Measurements from ENCODE around the gene CFAP70.

The CFAP70 gene

GRCh38 chr10:73247509-73248258, 111.0 kb downstream of the CFAP70 start:
- H3K4me2 ChIP-seq (ENCODE audit: low read length), result peak overlapping the region; percentile 64
- no peak overlapping the region for H2AFZ ChIP-seq (ENCODE audit: low read depth, low read length)
- TF ChIP-seq EZH2phosphoT487 (IDR thresholded peaks at IDR 0.05; ENCODE audit: low read depth) (no peak), CTCF (IDR thresholded peaks at IDR 0.05; ENCODE audit: low read depth, low read length) (no peak)
- H3K36me3 ChIP-seq (replicated peaks; ENCODE audit: low read depth, low read length), result peaks cover 31% of the 10 kb centered on the region
- H3K4me3 ChIP-seq (ENCODE audit: low read length), result peak overlapping the region; percentile 98
- no peaks in the 10 kb centered on the region for H3K9me3 ChIP-seq (ENCODE audit: insufficient read depth, low read length)
- H3K79me2 ChIP-seq (ENCODE audit: low read length), result peaks cover 82% of the 10 kb centered on the region
- peak overlapping the region; percentile 68 for H3K9ac ChIP-seq (ENCODE audit: low read length)
- no peaks in the 10 kb centered on the region for H3K27me3 ChIP-seq (ENCODE audit: low read depth, low read length)
- peaks cover 35% of the 10 kb centered on the region for H3K4me1 ChIP-seq (ENCODE audit: low read length)
- no peaks in the 10 kb centered on the region; the same call in 1 of the 2 replicates for H4K20me1 ChIP-seq (ENCODE audit: insufficient read depth, low read length)
- peak overlapping the region; percentile 97 for H3K27ac ChIP-seq (ENCODE audit: low read length)

- Histone ChIP-seq H3K4me1 (ENCODE audit: low read length) (peaks cover 35% of the 10 kb centered on the region), H3K4me2 (ENCODE audit: low read length) (peak within 1 kb of the TSS; percentile 95), H3K79me2 (ENCODE audit: low read length) (peaks cover 74% of the 10 kb centered on the region), H2AFZ (ENCODE audit: low read depth, low read length) (peak within 1 kb of the TSS; percentile 70; the same call in 1 of the 2 replicates), H3K36me3 (replicated peaks; ENCODE audit: low read depth, low read length) (peaks cover 29% of the 10 kb centered on the region), H3K27ac (ENCODE audit: low read length) (peak within 1 kb of the TSS; percentile 97), H3K9ac (ENCODE audit: low read length) (peak within 1 kb of the TSS; percentile 96), H4K20me1 (ENCODE audit: insufficient read depth, low read length) (no peaks in the 10 kb centered on the region; the same call in 1 of the 2 replicates), H3K9me3 (ENCODE audit: insufficient read depth, low read length) (no peaks in the 10 kb centered on the region), H3K27me3 (ENCODE audit: low read depth, low read length) (no peaks in the 10 kb centered on the region), H3K4me3 (ENCODE audit: low read length) (peak within 1 kb of the TSS; percentile 98)
- TF ChIP-seq EZH2phosphoT487 (IDR thresholded peaks at IDR 0.05; ENCODE audit: low read depth) (no peak), CTCF (IDR thresholded peaks at IDR 0.05; ENCODE audit: low read depth, low read length) (no peak)
These were observed 111.8 kb downstream of the CFAP70 start, which contains the start of gene DNAJC9 for GRCh38 chr10:73246646-73247508. TSS of gene DNAJC9 (minus strand) at chr10:73247255. CDS start at chr10:73247189, 66 bp downstream.

GRCh38 chr10:73246322-73246645, 112.4 kb downstream of the CFAP70 start:
- Histone ChIP-seq H3K36me3 (replicated peaks; ENCODE audit: low read depth, low read length) (peaks cover 30% of the 10 kb centered on the region), H3K4me3 (ENCODE audit: low read length) (peak overlapping the region; percentile 98), H3K79me2 (ENCODE audit: low read length) (peaks cover 68% of the 10 kb centered on the region), H3K9ac (ENCODE audit: low read length) (peak overlapping the region; percentile 96), H3K4me1 (ENCODE audit: low read length) (peaks cover 31% of the 10 kb centered on the region), H3K4me2 (ENCODE audit: low read length) (peak overlapping the region; percentile 95), H3K27me3 (ENCODE audit: low read depth, low read length) (no peaks in the 10 kb centered on the region), H4K20me1 (ENCODE audit: insufficient read depth, low read length) (no peaks in the 10 kb centered on the region; the same call in 1 of the 2 replicates), H3K27ac (ENCODE audit: low read length) (peak overlapping the region; percentile 97), H2AFZ (ENCODE audit: low read depth, low read length) (peak overlapping the region; percentile 70; the same call in 1 of the 2 replicates), H3K9me3 (ENCODE audit: insufficient read depth, low read length) (no peaks in the 10 kb centered on the region)
- no peak for TF ChIP-seq EZH2phosphoT487 (IDR thresholded peaks at IDR 0.05; ENCODE audit: low read depth)
- TF ChIP-seq CTCF (IDR thresholded peaks at IDR 0.05; ENCODE audit: low read depth, low read length), result no peak
